ENCODE results near the gene SYT6.

The SYT6 gene

DNA sequence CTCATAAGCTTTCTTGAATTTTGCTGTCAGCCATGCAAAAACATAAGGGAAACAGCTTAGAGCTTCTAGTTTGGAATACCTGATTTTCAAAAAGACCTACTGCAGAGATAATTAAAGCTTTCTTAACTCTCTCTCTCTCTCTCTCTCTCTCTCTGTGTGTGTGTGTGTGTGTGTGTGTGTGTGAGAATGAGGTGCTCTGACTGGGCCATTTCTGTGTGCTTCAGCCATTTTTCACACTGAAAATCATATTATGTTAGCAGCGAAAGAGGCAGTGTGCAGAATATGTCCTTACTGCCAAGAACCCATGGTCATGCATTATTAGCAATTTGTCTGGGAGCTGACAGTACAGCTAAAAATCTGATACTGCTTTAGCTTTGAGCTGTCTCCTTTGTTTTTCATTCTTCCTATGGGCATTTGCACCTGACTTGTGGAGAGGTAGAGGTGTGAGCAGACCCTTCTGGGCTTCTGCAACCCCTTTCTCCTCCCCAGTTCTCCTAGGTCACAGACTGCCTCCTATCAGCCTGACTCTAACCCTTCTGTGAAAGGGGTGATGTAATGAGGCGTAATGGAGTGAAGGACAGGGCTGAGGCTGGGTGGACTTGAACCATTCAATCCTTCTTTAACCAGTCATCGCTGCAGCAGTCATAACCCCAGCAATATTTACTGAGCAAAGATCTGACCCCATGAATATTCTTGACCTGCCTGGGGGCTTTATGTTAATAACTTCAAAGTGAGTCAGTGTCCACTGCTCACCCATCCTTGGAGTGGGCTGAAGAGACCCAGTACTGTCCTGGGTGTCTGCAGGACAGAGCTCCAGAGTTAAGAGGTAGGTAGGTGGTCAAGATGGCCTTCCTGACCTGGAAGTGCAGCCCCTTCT lies 61.2 kb downstream of the SYT6 start:
- DNase-seq (ENCODE audit: low read depth) = no peak

DNA sequence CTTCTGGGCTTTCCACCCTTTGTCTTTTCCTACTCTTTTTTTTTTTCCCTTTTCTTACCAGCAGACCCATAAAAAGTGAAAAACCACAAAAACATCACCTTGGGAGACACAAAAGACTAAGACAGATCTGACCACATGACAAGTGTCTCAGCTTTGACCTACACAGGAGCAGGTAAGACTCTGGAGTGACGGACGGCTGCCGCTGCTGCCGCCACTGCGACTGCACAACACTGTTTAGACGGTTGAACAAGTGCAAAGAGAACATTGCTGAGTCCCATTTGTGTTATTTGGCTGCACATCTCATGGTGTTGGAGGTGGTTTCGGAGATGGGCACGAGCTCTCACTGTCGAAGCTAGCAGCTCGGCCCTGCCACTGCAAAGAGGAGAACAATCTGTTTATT lies 62.0 kb downstream of the SYT6 start:
- no peak for DNase-seq (ENCODE audit: low read depth)

DNA sequence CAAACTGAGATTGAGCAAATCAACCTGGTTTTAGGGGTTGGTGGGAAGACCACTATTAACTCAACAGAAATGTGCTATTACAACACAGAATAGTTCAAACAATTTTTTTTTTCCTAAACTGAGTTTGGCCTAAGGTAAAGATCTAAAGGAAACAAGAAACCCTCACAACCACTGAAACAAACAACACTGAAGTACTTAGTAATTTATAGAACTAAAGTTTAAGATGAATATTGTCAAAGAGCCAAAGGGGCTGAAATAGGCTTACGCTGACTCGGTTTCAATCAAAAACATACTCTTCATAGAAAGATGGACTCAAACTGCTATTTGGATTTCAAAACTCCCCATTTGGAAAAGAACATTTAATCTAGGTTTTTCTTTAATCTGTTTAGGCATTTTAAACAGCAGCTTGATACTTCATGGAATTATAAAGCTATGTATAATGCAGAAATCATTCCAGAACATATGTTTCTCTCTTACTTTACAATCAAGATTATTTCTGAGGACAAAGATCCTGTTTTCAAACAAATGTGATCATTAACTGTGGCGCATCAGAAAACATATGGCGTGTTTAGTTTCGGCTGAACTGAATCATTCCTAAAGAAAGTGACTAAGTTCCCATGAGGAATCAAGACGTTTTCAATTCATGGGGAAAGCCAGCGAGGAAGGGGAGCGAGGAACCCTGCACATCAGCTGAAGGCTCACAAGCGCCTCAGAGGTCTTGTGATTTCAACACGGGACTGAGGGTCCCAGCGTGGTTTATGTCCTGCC lies 62.7 kb downstream of the SYT6 start:
- no peak for DNase-seq (ENCODE audit: low read depth)

DNA sequence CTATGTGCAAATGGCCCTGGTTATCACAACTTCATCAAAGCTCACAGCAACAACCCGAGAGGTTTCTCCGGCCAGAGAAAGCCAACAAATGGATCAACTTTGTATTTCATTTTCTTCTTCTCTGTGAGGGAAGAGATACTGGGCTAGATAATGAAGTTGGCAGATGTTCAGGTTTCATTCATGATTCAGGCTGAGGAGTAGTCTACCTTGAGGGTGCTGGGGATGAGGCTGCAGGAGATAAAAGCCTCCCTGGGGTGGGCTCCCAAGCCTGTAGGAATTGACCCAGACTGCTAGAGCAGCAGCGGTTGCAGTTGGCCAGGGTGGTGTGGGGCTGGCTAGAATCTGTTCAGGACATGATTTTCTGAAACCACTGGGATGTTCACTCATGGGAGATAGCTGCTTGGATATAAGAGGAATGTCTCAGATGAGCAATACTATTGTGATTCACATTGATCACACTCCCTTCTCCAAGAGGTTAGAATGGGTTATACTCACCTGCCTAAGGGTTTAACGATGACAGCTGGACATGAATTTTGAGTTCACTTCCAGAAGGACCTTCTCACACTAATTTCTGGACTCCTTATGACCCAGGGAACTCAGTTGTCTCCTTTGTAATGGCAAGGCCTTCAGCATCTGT lies 64.0 kb downstream of the SYT6 start:
- DNase-seq (ENCODE audit: low read depth) = no peak

DNA sequence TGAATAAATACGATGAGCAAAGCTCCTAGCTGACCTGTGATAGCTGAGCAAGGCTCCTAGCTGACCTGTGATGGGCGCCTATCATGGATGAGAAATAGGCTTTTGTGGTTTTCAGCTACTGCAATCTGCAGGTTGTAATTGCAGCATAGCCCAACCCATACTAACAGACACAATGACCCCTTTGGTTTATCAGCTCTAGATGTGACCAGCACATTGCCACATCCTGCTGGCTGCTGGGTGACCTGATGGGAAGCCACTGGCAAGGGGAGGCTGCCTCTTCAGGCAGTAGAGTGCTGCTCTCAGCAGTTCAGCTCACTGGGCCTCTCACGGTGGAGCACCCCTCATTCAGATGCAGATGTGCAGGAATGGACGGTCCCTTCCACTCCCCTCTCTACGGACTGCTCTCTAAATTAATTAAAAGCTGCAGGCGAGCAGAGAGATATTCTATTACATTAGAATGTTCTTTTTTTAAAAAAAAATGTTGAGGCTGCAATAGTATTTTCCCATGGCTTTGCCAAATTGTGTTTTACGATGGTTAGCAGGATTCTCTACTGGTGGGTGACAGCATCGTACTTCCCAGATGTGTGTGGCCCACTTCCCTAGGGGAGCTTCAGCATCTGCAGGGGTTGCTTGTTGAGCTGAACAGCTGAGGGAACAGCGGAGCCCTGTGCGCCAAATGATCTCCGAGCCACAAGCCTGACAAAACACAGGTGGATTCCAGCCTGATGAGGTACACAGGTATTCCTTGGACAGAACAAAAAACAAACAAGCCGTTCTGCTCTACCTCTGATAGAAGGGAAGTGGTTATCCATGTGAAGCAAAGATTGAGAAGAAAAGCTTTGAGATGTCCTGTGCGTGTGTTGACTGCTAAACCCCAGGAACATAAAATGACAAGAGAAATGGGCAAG lies 65.0 kb downstream of the SYT6 start:
- DNase-seq (ENCODE audit: low read depth) = no peak

DNA sequence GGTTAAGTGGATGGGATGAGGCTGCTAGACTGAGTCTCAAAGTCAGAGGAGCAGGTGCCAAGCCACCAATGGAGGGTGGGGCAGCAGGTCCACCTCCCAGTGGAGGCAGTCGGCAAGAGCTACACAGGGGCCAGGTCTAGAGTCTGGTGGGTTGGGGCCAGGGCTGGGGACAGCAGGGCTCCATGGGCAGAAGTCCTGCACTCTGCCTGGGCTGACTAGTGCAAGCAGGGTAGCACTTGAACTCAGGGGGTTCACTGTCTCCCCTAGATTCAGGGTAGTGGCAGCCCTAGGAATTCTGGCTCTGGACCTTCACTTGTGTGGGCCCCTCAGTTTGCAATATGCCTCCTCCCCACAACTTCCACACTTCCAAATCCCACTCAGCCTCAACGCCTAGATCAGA lies 66.2 kb downstream of the SYT6 start:
- no peak for DNase-seq (ENCODE audit: low read depth)

DNA sequence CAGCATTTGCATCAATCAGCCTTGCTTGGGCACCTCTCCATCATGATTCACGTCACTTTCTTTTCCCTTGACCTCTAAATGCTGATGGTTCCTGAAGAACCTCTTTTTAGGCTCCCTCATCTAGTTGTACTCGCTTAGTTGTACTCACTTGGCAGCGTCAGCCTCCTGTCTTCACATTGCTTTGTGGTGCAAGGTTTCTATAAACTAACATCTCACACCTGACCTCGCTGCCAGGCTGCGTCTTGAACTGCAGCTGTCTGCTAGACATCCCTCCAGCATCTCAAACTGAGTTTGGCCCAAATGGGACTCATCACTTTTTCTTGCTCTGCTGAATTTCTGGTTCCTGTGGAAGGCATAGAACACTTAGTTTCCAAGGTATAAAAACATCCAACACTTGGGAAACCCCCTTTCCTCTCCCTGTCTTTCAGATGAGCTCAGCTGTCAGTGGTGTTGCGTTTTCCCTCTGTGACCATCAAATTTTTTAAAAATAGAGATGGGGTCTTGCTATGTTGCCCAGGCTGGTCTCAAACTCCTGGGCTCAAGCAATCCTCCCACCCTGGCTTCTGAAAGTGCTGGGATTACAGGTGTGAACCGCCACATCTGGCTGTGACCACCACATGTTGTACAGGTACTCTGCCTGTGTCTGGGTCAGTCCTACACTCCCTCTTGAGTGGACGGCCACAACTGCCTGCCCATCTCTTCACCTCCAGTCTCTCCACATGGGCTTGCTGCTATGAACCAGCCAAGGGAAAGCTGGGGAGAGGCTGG lies 66.9 kb downstream of the SYT6 start:
- DNase-seq (ENCODE audit: low read depth) = no peak

DNA sequence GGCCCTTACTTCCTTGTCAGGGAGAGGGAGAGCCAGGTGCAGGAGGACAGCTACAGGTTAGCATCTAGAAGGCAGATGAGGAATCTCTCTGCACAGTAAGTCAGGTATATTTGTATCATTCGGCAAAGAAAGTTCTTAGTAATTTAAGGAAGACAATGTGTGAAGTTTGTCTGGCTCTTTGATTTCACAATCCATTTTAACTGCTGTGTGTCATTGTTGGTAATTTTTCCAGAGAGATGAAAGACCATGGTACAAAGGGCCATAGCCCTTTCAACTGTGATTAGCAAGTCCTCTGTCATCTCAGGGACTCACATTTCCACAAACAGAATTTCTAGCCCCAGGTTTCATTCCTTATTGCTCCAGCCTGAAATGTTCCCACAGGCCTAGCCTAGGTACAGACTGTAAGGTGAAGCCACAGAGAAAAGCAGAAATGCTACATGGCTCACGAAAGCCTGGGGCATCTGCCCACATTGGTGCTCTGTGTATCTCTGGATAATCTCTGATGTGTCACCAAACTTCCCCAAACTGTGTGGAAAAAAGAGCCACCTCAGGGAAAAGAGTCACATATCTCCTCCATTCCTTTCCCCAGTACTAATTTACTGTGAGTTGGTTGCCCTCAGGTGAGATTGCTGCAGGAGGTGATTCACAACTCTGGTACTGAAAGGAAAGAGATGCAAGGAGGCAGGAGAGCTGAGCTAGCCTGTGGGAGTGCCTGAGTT lies 70.6 kb downstream of the SYT6 start:
- no peak for DNase-seq (ENCODE audit: low read depth)

DNA sequence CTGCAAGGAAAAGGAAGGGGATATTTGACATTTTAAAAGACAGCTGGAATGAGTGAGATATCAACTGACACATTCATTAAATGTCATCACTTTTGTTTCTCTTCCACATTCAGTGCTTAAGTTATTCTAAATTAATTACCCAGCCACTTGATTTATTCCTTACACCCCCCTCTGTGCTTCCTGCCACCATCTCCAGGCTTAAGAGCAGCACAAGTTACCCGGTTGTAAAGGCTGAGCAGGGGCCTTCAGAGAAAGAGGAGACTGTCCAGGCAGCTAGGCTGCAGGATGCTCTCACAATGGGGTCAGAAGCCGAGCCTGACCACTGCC lies 71.4 kb downstream of the SYT6 start:
- DNase-seq (ENCODE audit: low read depth) = no peak

DNA sequence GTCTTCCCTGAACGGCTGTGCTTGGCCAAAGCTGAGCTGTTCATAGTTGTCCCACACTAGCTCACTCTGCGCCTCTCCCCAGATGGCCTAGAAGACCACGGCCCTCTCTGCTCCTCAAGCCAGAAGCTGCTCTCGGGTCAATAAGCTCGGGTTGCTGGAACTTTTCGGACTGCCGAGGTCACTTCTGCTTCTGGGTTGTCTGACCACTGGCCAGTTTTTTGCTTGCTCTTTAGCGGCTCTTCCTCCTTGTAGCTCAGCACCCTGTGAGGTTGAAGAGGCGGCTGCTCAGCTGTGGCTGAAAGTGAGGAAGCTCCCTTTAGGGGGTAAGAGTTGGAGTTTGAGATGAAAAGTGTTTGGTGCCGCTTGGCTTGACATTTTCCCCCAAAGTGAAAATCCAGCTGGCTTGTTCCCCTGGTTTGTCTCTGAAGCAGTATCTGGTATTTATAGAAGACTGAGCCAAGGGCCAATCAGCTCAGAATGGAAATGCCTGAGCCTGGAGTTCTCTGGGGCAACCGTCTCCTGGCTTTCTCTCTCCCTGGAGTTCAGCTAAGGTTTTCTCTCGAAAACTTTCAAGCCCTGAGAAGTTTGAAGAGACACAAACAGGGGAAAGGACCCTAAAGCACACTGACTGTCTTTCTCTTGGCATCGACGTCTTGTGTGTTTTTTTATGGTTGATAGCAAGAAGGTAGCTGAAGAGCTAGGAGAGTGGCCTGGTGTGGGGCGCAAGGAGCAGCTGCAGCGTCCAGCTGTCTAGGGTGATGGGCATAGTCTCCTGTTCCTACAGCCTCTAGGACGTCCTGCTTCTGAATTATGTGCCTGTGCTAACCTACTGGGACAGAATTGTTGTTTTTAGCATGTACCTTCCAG lies 72.0 kb downstream of the SYT6 start:
- no peak for DNase-seq (ENCODE audit: low read depth)

DNA sequence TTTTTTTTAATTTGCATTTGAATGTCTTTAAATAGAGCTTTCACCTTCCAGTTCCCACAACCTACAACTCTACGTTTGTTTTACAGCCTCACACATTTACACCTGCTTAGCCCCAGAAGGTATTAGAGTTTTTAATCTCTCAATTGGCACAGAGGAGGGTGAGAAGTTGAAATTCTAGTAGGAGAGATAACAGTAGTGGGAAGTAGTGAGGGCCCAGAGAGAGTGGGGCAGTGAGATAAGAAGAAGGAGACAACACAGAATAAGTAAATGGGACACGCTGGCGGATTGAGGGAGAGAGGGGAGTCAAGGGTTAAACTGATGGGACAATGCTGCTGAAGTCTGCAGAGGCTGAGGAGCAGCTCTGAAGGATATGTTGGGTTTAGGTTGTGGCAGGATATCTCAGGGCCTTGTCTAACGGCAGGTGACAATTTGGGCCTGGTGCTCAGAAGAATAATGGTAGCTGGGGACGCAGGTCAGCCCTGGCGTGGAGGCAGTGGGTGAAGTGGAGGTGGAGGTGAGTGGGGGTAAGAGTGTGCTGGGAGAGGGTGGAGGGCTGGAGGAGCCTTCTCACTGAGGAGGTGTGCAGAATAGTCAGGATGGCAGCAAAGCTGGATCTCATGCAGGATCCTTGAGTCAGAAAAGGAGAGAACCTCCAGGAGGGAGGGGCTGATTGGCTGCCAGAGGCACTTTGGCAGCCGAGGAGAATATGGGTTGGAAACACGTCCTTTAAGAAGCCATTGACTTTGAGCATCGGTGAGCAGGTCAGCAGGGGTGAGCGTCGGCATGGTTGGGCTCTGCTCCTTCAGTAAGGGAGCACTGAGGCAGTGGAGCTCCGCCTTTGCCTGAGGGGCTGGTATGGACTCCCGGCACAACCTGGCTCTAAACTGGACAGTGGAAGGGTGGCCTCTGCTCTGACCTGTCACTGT lies 72.9 kb downstream of the SYT6 start:
- DNase-seq (ENCODE audit: low read depth) = no peak

DNA sequence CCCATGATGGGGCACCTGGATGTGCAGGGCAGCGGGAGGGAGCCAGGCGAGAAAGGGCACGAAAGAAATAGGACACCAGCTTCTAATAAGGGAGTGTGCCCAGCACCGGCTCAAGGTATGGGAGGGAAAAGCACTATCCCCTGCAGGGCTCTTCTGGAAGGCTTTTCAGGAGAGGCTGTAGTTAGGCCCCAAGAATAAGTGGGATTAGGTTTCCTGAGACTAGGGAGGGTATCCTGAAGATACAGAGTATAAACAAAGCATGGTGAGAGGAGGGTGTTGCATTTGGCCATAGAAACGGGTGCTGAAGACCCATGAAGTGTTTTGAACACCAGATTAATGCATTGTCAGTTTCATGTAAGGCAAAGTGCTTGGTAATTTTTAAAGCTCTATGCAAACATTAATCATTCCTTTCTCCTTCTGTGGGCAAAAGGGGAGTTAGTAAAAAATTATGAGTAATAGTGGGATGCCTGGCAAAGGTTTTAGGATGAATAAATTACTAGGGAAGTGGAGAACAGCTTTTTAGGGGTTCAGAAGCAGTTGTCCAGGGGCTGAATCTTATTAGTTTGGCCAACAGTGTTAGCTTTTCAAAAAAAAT lies 74.0 kb downstream of the SYT6 start:
- DNase-seq (ENCODE audit: low read depth) = no peak

DNA sequence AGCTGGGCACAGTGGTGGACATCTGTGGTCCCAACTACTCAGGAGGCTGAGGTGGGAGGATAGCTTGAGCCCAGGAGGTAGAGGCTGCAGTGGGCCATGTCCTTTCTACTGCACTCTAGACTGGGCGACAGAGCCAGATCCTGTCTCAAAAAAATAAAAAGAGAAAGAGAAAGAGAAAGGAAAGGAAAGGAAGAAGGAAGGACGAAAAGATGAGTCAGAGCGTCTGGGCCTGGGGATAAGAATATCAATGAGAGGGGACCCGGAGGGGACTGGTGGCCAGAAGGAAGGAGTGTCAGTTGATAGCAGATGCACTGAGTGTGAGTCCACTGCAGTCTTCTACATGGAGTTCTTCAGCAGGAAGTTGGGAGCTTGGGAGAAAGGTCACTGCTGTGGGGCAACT lies 75.6 kb downstream of the SYT6 start:
- no peak for DNase-seq (ENCODE audit: low read depth)

DNA sequence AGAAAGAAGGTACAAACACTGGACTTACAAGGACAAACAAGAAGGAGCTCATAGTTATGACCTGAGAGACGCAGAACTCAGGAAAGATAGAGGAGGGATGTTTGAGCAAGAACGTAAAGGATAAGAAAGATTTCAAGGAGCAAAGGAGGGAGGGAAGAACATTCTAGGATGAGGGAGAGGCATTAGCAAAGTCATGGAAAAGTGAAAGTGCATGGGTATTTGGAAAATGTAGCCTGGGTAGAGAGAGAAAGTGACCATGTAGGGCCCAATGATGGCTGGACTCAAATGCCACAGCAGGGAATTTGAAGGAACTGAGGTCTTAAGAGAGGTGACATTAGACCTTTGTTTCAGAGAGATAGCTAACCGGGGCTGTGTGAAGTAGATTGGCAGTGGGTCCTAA lies 76.5 kb downstream of the SYT6 start:
- no peak for DNase-seq (ENCODE audit: low read depth)

DNA sequence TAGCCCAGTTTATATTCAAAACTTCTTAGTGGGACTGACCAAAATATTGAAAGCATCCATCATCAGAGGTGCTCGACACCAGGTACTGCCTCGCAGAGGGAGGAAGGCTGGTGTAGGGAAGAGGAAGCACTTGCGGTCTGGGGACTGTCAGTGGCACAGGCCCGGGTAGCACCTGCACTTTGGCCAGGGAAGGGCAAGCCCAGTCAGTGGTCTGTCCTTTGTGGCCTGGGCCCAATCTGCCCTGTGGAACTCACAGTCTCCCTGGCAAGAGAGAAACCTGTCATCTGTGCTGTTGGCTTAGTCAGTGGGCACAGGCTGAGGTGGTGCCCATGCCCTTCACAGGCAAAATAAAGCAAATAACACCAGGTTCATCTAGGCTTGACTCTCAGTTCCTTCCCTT lies 77.4 kb downstream of the SYT6 start:
- no peak for DNase-seq (ENCODE audit: low read depth)

DNA sequence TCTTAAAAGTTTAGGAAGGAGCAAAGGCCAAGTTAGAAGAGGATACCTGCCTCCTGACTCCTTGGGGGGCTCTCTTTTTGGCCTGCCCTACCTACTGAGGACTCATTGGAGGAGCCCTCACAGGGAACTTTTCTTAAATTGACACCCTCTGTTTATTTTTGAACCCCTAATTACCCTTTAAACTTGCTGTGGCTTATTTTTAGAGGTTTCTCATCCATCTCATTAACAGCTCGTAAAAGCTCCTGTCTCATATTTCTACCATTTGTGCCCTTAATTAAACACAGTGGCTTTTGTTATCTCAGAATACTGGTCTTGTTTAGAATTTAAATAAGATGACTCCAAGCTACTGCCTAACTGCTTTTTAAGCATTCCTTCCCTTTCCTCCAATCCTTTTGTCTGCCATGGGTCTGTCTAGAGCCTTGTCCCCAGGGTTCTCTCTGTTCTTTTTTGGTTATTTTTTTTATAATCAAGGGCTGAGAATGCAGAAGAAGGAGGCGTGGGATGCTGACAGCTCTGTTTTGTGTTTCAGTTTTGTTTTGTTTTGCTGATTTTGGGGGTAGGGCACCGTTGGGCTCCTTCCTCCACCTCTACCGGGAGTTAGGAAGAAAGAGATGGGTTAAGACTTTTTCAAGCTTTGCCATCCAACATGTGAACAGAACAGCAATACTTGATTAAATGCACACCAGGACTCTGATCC lies 78.0 kb downstream of the SYT6 start:
- DNase-seq (ENCODE audit: low read depth) = no peak

DNA sequence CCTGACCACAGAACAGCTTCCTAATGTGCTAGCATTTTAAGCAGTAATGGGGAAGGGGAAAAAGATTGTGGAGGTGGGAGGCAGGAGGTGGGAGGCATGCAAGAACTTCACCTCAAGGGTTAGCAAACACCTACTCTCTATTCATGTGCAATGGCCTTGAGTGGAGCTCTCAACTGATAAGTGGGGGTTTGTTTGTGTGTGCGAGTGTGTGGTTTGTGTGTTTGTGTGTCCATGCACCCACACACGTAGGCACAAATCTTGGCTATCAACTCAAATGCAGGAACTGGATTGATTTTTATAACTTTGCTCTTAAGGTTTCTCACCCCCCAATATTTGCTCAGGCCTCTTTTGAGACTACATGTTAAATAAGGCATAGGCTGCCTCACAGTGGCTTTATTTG lies 78.6 kb downstream of the SYT6 start:
- no peak for DNase-seq (ENCODE audit: low read depth)

DNA sequence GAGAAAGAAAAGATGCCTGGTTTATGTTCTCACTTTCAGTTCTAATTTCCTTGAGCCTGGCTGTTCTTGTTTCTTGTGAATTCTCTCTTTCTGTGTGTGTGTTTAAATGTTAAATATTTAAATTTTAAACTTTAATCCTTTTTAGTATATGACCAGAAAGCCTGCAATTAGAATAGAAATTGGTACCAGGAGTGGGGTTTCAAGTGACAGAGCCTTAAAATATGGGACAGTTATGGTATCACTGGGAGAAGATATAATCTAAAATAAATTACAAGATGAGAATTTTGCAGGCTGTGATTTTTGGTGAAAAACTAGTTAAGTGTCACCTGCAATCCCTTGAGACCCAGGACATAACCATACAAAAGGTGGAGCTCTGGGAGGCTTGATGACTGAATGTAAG lies 81.4 kb downstream of the SYT6 start:
- DNase-seq (ENCODE audit: low read depth) = no peak

All from stimulated activated CD8-positive, alpha-beta memory T cell treated with anti-CD3 and anti-CD28 coated beads, Interleukin-15, amount 100 ng/mL, for 24 hours (primary cell).